Aorta (tissue), 5 donors: ENCODE results near the gene MINDY1. TPM values are rescaled to one million over a fixed set of nuclear protein-coding genes. Genes with fewer than 3 reads are reported as not detected.

Source experiments
- ATAC-seq: fragments of 200-7000 bp; cut with Tn5 transposase; one replicate; pipeline ENCODE4 v1.9.1; 2022; ENCODE audit warnings: moderate library complexity; ENCODE audit not compliant: low FRiP score
- DNase-seq, 2 donors: peaks; one replicate each; pipeline ENCODE4 v3.0.0-alpha.2; 2020
- H3K27ac ChIP-seq, 2 donors: one replicate each; pipeline ENCODE4 v1.5.1; 2013; ENCODE audit warnings: low read length in 2 of 2, mild to moderate bottlenecking in 2 of 2, moderate library complexity in 2 of 2, control low read depth in 1 of 2, inconsistent platforms in 1 of 2, low read depth in 1 of 2
- H3K27me3 ChIP-seq, 2 donors: one replicate each; pipeline ENCODE4 v1.6.1; 2013; ENCODE audit warnings: control low read depth in 1 of 2, low read length in 1 of 2, mild to moderate bottlenecking in 1 of 2, moderate library complexity in 1 of 2; ENCODE audit not compliant: insufficient read depth in 2 of 2, control insufficient read depth in 1 of 2
- H3K36me3 ChIP-seq, 2 donors: one replicate each; pipeline ENCODE4 v1.6.1; 2013; ENCODE audit warnings: control low read depth in 1 of 2, low read length in 1 of 2, mild to moderate bottlenecking in 1 of 2; ENCODE audit not compliant: insufficient read depth in 2 of 2, control insufficient read depth in 1 of 2
- H3K4me1 ChIP-seq, 2 donors: one replicate each; pipeline ENCODE4 v1.6.1; 2013; ENCODE audit warnings: low read length in 2 of 2, control low read depth in 1 of 2, mild to moderate bottlenecking in 1 of 2, moderate library complexity in 1 of 2; ENCODE audit not compliant: insufficient read depth in 2 of 2, control insufficient read depth in 1 of 2
- H3K4me3 ChIP-seq, 2 donors: one replicate each; pipeline ENCODE4 v1.5.1; 2013; ENCODE audit warnings: low read length in 2 of 2, control low read depth in 1 of 2, mild to moderate bottlenecking in 1 of 2
- H3K9me3 ChIP-seq: one replicate; pipeline ENCODE4 v1.6.1; 2013; ENCODE audit warnings: mild to moderate bottlenecking, low read length; ENCODE audit not compliant: control insufficient read depth
- WGBS, 2 donors: extraction: QIAGEN DNeasy Blood & Tissue Kit; methylation state at CpG; one replicate each; pipeline ENCODE4 v1.1.7; 2013; 5-methylcytosine and 5-hydroxymethylcytosine counted together
- intact Hi-C, 2 donors: fragments of 100-400 bp; cut with DNase I; formaldehyde crosslinking; loops; one replicate each; pipeline versions ENCODE4 v1.14.2 to v1.15.0; 2022
- polyA plus RNA-seq, 2 donors: library from polyadenylated mRNA; stranded (reverse); fragments of 200-250 nt; gene quantifications; one replicate each; pipeline ENCODE4 v1.2.3, GENCODE V29; 2013
- total RNA-seq, 2 donors: library from RNA; stranded (reverse); fragmentation: NEBNext Ultra II Directional; extraction: Animal tissue kit (Norgen Biotek cat#: 25700); gene quantifications; one replicate each; pipeline ENCODE4 v1.2.1, GENCODE V29; 2021
- donor health status: healthy with polysubstance abuse.
- donor health status: Bipolar disorder and iron deficiency.
- donor health status: DM: no; HTN: no; CAD: no.
- donor health status: DM: no; HTN: no; CAD: no.
- donor health status: DM: yes; HTN: yes; CAD: no.

Gene MINDY1
- total and polyA plus RNA-seq, 4 donors, result 8.9 to 26.0 (median 18.9) TPM

DNA sequence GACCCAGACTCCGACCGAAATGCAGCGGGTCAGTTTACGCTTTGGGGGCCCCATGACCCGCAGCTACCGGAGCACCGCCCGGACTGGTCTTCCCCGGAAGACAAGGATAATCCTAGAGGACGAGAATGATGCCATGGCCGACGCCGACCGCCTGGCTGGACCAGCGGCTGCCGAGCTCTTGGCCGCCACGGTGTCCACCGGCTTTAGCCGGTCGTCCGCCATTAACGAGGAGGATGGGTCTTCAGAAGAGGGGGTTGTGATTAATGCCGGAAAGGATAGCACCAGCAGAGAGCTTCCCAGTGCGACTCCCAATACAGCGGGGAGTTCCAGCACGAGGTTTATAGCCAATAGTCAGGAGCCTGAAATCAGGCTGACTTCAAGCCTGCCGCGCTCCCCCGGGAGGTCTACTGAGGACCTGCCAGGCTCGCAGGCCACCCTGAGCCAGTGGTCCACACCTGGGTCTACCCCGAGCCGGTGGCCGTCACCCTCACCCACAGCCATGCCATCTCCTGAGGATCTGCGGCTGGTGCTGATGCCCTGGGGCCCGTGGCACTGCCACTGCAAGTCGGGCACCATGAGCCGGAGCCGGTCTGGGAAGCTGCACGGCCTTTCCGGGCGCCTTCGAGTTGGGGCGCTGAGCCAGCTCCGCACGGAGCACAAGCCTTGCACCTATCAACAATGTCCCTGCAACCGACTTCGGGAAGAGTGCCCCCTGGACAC lies 41.4 kb upstream of the MINDY1 start:
- DNase-seq (peak; percentile 79 to 88), ATAC-seq (peak; percentile 85)
- no peaks in the 10 kb centered on the region for H3K9me3 ChIP-seq
- H3K27ac ChIP-seq, result peak overlapping the region in 1 of 2 donors; percentile 41
- intact Hi-C loops, result no loop called here
- peaks cover 0 to 2% of the 10 kb centered on the region in 2 donors for H3K36me3 ChIP-seq
- peak overlapping the region; percentile 51 to 82 for H3K4me3 ChIP-seq
- no peaks in the 10 kb centered on the region for H3K4me1 ChIP-seq
- no peaks in the 10 kb centered on the region for H3K27me3 ChIP-seq
- WGBS, 2 donors, result 0 to 1% methylated on average over 48 of the region's 48 CpGs

DNA sequence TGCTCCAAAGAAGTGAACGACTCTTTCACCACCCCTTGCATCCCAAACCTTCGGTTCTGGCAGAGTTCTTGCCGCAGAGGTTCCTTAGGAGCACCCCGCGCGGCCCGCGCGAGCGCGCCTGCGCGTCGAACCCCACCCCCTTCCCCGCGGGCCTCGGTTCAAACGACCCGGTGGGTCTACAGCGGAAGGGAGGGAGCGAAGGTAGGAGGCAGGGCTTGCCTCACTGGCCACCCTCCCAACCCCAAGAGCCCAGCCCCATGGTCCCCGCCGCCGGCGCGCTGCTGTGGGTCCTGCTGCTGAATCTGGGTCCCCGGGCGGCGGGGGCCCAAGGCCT lies 40.9 kb upstream of the MINDY1 start, which contains the start of gene C1orf56:
TSS of gene C1orf56 (plus strand) at position 161 of the 334 bp plus-strand sequence. CDS start at position 258, 97 bp downstream.
- Histone ChIP-seq H3K27ac (peak within 1 kb of the TSS in 1 of 2 donors; percentile 41), H3K4me3 (peak within 1 kb of the TSS; percentile 51 to 82), H3K36me3 (peaks cover 0 to 2% of the 10 kb centered on the region in 2 donors), H3K9me3 (no peaks in the 10 kb centered on the region), H3K4me1 (no peaks in the 10 kb centered on the region), H3K27me3 (no peaks in the 10 kb centered on the region)
- intact Hi-C loops, result no loop called here
- peak; percentile 88 for ATAC-seq
- DNase-seq, result peak; percentile 71 to 90
- 1% methylated on average over 29 of the region's 29 CpGs for WGBS, 2 donors

DNA sequence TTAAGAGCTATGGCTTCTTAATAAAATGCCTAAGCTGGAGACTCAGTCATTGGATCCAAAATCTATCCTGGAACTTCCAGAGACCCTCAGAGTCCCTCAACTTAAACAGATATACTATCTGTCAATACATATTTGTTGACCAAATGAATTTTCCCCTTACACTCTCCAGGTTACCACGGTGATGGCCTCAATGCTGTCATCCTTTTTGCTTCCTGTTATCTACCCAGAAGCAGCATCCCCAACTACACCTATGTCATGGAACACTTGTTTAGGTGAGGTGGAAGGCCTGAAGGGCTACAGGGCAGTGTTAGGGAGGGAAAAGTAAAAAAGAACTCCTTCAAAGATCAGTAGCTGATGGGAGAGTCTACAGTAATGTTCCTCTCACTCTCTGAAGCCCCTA lies 36.5 kb upstream of the MINDY1 start:
- no peak for ATAC-seq
- no peak for DNase-seq
- no peaks in the 10 kb centered on the region for H3K27me3 ChIP-seq
- H3K27ac ChIP-seq, result no peak overlapping the region
- no peak overlapping the region for H3K4me3 ChIP-seq
- no peaks in the 10 kb centered on the region for H3K4me1 ChIP-seq
- intact Hi-C loops, result no loop called here
- 90 to 92% methylated on average over 1 of the region's 1 CpG for WGBS, 2 donors
- H3K9me3 ChIP-seq, result no peaks in the 10 kb centered on the region
- no peaks in the 10 kb centered on the region for H3K36me3 ChIP-seq

DNA sequence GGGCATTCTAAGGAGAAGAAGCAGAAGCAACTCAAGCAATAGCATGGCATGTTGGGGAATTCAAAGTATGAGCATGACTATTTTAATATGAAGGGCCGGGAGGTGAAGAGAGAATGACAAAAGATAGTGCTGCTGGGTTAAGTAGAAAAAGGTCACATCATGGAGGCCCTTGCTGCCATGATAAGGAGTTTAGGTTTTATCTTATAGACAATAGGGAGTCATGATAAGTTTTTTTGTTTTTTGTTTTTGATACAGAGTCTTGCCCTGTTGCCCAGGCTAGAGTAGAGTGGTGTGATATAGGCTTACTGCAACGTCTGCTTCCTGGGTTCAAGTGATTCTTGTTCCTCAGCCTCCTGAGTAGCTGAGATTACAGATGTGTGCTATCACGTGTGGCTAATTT lies 32.8 kb upstream of the MINDY1 start:
- 90 to 94% methylated on average over 3 of the region's 3 CpGs for WGBS, 2 donors
- intact Hi-C loops, result no loop called here
- no peak for DNase-seq

DNA sequence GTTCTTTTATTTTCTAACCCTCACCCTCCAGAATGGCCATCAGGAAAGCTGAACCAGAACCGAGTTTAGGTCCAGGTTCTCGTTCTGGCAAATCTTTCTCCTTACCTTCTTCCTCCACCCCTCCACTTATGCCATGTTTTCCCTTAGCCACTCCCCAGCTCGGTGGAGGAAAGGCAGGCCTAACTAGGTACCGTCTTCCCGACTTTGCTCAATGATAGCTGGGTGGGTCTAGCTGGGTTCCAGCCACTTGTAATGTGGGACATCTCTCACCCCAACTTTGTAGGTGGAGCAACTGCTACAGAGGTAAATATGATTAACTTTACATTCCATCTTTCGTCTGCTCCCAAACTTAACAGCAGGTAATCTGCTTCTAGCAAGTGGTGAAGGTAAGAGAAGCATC lies 30.3 kb upstream of the MINDY1 start:
- DNase-seq, result no peak
- no peaks in the 10 kb centered on the region for H3K27me3 ChIP-seq

More for the DNA sequence above, 32.8 kb upstream of the MINDY1 start:
- Histone ChIP-seq H3K4me3 (no peak overlapping the region), H3K27ac (no peak overlapping the region), H3K27me3 (no peaks in the 10 kb centered on the region), H3K36me3 (peaks cover 0 to 7% of the 10 kb centered on the region in 2 donors), H3K9me3 (no peaks in the 10 kb centered on the region), H3K4me1 (no peaks in the 10 kb centered on the region)
- ATAC-seq, result no peak

DNA sequence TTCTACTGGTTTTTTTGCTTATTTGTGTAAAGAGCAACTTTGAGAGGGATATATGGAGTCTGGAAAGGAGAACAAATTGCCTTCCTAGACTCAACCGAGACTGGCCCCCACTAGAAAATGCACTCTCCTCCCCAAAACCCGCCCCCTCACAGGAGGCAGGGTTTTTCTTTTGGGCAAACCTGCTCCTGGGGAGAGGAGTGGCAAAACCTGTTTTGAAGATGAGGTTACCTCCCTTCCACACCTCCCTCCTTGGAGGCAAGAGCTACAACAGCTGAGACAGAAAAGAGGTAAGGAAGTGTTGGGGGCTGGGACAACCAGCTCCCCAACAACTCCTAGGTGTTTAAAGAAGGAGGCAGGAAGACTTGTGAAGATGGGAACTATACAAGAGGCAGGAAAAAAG lies 29.7 kb upstream of the MINDY1 start, which contains the start of gene BNIPL:
TSS of gene BNIPL (plus strand) at position 231 of the 400 bp plus-strand sequence. CDS start at position 371, 140 bp downstream.
- no peak for ATAC-seq
- Histone ChIP-seq H3K27ac (no peak within 1 kb of the TSS), H3K27me3 (no peaks in the 10 kb centered on the region), H3K9me3 (no peaks in the 10 kb centered on the region), H3K36me3 (peaks cover 0 to 10% of the 10 kb centered on the region in 2 donors), H3K4me3 (no peak within 1 kb of the TSS), H3K4me1 (no peaks in the 10 kb centered on the region)
- no peak for DNase-seq
- WGBS, 2 donors, result 49 to 65% methylated on average over 2 of the region's 2 CpGs
- intact Hi-C loops, result no loop called here

More for the DNA sequence above, 30.3 kb upstream of the MINDY1 start:
- Histone ChIP-seq H3K27ac (no peak overlapping the region), H3K36me3 (peaks cover 0 to 10% of the 10 kb centered on the region in 2 donors), H3K9me3 (no peaks in the 10 kb centered on the region), H3K4me1 (no peaks in the 10 kb centered on the region), H3K4me3 (no peak overlapping the region)
- WGBS, 2 donors, result 83 to 90% methylated on average over 6 of the region's 6 CpGs
- ATAC-seq, result no peak
- intact Hi-C loops, result no loop called here

DNA sequence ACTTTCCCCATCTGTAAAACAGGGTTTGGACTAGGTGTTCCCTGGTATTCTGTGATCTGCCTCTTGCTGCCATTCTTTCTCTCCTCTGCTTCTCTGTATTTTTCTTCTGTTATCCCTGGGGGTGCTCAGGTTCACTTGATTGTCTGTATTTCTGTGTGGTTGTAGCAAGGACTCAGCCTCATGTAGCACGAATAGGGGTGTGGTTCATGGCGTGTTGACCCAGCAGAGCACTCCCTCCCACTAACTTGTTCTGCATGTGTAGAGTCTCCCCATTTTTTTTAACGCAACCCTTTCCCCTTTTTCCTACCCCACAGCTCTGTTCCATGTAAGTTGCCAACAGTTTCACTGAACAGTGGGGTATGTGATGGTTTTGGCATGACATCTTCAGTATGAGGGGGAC lies 28.5 kb upstream of the MINDY1 start:
- 88 to 93% methylated on average over 3 of the region's 3 CpGs for WGBS, 2 donors

DNA sequence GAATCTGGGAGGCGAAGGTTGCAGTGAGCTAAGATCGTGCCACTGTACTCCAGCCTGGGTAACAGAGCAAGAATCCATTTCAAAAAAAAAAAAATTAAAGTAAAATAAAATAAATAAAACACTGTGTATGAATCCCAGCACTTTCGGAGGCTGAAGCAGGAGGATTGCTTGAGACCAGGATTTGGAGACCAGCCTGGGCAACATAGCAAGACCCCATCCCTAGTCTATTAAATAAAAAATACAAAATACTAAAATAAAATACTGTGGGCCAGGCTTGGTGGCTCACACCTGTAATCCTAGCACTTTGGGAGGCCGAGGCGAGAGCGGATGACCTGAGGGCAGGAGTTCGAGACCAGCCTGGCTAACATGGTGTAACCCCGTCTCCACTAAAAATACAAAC lies 25.5 kb upstream of the MINDY1 start:
- Histone ChIP-seq H3K4me3 (no peak overlapping the region), H3K27ac (no peak overlapping the region), H3K9me3 (no peaks in the 10 kb centered on the region), H3K4me1 (no peaks in the 10 kb centered on the region), H3K27me3 (no peaks in the 10 kb centered on the region), H3K36me3 (peaks cover 5 to 10% of the 10 kb centered on the region in 2 donors)
- intact Hi-C loops, result no loop called here
- no peak for ATAC-seq
- 95 to 97% methylated on average over 8 of the region's 8 CpGs for WGBS, 2 donors
- DNase-seq, result no peak

More for the DNA sequence above, 28.5 kb upstream of the MINDY1 start:
- Histone ChIP-seq H3K27me3 (no peaks in the 10 kb centered on the region), H3K4me1 (no peaks in the 10 kb centered on the region), H3K4me3 (no peak overlapping the region), H3K36me3 (peaks cover 0 to 10% of the 10 kb centered on the region in 2 donors), H3K9me3 (no peaks in the 10 kb centered on the region), H3K27ac (no peak overlapping the region)
- ATAC-seq, result no peak
- DNase-seq, result no peak
- intact Hi-C loops, result no loop called here

DNA sequence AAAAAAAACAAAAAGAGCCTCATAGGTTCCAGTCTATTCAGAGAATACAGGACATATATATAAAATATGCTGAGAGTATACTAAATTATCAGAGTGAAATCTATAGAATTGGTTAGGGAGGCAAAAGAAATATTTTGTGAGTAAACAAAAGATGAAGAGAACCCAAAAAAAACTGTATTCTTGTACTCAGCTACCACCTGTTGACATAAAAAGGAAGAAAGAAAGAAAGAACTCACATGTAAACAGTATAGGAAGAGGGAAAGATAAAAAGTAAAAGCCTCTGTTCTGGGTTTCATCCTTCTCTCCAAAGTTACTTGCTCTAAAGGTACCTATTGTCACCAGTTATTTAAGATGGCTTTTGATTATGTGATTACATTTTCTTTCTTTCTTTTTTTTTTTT lies 19.8 kb upstream of the MINDY1 start:
- Histone ChIP-seq H3K36me3 (peaks cover 0 to 8% of the 10 kb centered on the region in 2 donors), H3K4me3 (no peak overlapping the region), H3K4me1 (no peaks in the 10 kb centered on the region), H3K9me3 (no peaks in the 10 kb centered on the region), H3K27me3 (no peaks in the 10 kb centered on the region), H3K27ac (no peak overlapping the region)
- ATAC-seq, result no peak
- intact Hi-C loops, result no loop called here
- DNase-seq, result no peak
